Peyer's patch (tissue), 4 donors: ENCODE results near the gene SLX9. TPM values are rescaled to one million over a fixed set of nuclear protein-coding genes. Genes with fewer than 3 reads are reported as not detected.
A peak's percentile ranks its signal among the peaks of the same experiment; 100 is the strongest.

Experiments
- DNase-seq, 3 donors: peaks; one replicate each; pipeline ENCODE4 v3.0.0-alpha.2; 2017 to 2019
- H3K27ac ChIP-seq, 4 donors: fragments of 200-600 bp; sonication (generic); one replicate each; pipeline ENCODE4 v1.5.1; 2016 to 2019
- H3K27me3 ChIP-seq, 2 donors: fragments of 200-600 bp; sonication (generic); one replicate each; pipeline ENCODE4 v1.5.1; 2019
- H3K36me3 ChIP-seq, 3 donors: fragments of 200-600 bp; sonication (generic); one replicate each; pipeline ENCODE4 v1.5.1; 2016 to 2019
- H3K4me1 ChIP-seq, 4 donors: fragments of 200-600 bp; sonication (generic); one replicate each; pipeline ENCODE4 v1.5.1; 2016 to 2019
- H3K4me3 ChIP-seq, 4 donors: fragments of 200-600 bp; sonication (generic); 1 replicate in 3 of 4; 2 replicates in 1 of 4; pipeline ENCODE4 v1.5.1; 2016 to 2019; ENCODE audit warnings: mild to moderate bottlenecking in 1 of 4
- H3K9me3 ChIP-seq, 4 donors: fragments of 200-600 bp; sonication (generic); one replicate each; pipeline ENCODE4 v1.5.1; 2016 to 2019; ENCODE audit warnings: mild to moderate bottlenecking in 1 of 4
- POLR2A ChIP-seq, 2 donors: fragments of 450-650 bp; IDR thresholded peaks; one replicate each; pipeline ENCODE4 v1.5.1; 2017; ENCODE audit warnings: antibody characterized with exemption in 2 of 2, mild to moderate bottlenecking in 2 of 2, moderate library complexity in 2 of 2
- total RNA-seq, 4 donors: library from RNA; depleted of rRNA; stranded (reverse); fragments of >200 nt; gene quantifications; one replicate each; pipeline ENCODE4 v1.1.0, GENCODE V29; 2016
- TF ChIP-seq, protein P1 (sequence below), 6 experiments: fragments of 450-650 bp in 4 of 6; fragments of 200-600 bp in 2 of 6; sonication (generic) in 1 of 6; IDR thresholded peaks; one replicate each; pipeline ENCODE4 v1.5.1; 2017 to 2019; ENCODE audit warnings: antibody characterized with exemption in 6 of 6, mild to moderate bottlenecking in 3 of 6, moderate library complexity in 1 of 6

The SLX9 gene
- total RNA-seq, 4 donors from 2014 or later: 7.8 to 10.5 (median 10.0) TPM; not detected in 1

DNA sequence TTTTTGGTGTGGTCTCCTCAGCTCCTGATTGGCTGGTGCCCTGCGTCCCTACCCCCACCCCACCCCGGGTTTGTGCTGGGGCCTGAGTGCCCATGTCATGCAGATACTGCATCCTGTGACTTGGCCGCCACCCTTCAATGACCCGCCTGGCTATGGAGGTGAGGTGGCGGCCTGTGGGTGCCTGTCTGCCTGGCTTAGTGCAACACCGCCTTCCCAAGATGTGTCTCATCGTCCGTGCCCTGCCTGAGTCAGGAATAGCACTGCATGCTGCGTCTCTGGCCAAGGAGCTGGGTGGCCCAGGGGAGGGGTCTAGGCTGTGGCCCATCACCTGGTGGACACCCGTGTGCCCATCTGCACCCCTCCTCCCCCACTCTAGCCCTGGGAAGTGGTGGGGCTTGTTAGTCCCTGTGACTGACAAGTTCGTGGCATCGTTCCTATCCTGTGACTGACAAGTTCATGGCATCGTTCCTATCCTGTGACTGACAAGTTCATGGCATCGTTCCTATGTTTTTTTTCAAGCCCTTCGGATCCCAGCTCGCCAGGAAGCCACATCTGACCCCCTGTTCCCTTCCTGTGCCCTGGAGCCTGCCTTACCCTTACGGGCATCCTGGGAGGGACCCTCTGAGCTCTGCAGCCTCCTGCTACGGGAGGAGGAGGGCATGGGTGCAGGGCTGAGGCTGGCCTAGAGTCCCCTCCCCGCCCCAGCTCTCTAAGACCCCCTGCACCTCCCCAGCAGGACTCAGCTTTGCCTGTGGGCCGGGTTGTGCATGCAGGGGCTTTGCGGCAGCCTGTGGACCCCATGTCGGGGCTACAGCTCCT, 7.5 kb downstream of the SLX9 start:
- peaks cover 0 to 28% (median 0%) of the 10 kb centered on the region in 3 donors for H3K36me3 ChIP-seq
- no peak overlapping the region for H3K27ac ChIP-seq
- no peak for DNase-seq
- H3K4me1 ChIP-seq: peaks cover 0 to 13% (median 6%) of the 10 kb centered on the region in 4 donors
- H3K4me3 ChIP-seq: no peak overlapping the region
- TF ChIP-seq POLR2A (IDR thresholded peaks at IDR 0.05): no peak
- TF ChIP-seq, protein P1, sequence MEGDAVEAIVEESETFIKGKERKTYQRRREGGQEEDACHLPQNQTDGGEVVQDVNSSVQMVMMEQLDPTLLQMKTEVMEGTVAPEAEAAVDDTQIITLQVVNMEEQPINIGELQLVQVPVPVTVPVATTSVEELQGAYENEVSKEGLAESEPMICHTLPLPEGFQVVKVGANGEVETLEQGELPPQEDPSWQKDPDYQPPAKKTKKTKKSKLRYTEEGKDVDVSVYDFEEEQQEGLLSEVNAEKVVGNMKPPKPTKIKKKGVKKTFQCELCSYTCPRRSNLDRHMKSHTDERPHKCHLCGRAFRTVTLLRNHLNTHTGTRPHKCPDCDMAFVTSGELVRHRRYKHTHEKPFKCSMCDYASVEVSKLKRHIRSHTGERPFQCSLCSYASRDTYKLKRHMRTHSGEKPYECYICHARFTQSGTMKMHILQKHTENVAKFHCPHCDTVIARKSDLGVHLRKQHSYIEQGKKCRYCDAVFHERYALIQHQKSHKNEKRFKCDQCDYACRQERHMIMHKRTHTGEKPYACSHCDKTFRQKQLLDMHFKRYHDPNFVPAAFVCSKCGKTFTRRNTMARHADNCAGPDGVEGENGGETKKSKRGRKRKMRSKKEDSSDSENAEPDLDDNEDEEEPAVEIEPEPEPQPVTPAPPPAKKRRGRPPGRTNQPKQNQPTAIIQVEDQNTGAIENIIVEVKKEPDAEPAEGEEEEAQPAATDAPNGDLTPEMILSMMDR (IDR thresholded peaks at IDR 0.05): no peak
- no peaks in the 10 kb centered on the region for H3K9me3 ChIP-seq
- H3K27me3 ChIP-seq: no peaks in the 10 kb centered on the region

DNA sequence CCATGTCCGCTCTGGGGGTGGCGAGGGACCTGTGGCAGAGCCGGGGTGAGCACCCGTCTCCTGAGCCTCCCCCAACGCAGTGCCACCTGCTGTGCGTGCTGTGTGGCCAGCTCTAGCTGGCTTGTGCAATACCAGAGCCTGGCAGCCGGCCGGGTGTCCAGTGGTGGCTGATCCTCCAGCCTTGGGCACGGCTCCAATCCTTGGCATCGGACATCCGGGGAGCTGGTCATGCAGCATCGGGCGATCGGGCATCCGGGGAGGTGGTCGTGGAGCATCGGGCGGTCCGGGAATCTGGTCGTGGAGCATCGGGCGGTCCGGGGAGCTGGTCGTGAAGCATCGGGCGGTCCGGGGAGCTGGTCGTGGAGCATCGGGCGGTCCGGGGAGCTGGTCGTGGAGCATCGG, 8.1 kb downstream of the SLX9 start:
- TF ChIP-seq, protein P1 (IDR thresholded peaks at IDR 0.05): no peak
- no peak for TF ChIP-seq POLR2A (IDR thresholded peaks at IDR 0.05)
- H3K4me1 ChIP-seq: peaks cover 0 to 11% (median 5%) of the 10 kb centered on the region in 4 donors
- H3K36me3 ChIP-seq: peaks cover 0 to 28% (median 0%) of the 10 kb centered on the region in 3 donors
- no peaks in the 10 kb centered on the region for H3K9me3 ChIP-seq
- DNase-seq: no peak
- no peaks in the 10 kb centered on the region for H3K27me3 ChIP-seq
- no peak overlapping the region for H3K4me3 ChIP-seq
- H3K27ac ChIP-seq: no peak overlapping the region

DNA sequence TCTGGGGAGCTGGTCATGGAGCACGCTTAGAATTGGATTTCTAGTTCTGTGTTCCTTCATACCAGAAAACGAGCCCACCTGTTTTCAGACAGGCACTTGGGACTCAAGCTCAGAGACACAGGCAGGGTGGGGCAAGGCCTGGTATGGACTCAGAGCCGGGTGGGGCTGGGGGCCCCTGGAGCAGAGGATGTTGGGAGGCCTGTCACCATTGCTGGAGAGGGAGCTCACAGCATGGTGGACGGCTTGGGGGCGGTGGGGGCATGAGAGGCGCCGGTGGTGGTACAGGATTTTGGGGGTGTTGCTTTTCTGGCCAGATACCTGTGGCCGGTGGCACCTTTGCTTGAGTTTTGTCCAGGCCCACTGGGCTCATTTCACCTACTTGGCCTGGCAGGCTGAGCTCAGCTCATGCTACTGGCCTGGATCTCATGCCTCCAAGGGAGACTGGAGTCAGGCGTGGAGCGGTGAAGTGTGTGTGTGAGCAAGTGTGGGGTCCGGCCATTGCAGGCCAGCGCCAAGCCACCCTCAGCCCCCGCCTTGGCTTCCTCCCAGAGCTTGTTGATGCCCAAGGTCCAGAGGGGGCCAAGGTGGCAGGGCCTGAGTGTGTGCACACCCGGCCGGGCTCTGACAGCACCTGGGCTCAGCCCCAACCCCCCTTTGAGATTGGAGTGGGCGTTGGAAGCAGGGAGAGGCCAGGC, 8.7 kb downstream of the SLX9 start:
- no peak for DNase-seq
- Histone ChIP-seq H3K27ac (no peak overlapping the region), H3K27me3 (no peaks in the 10 kb centered on the region), H3K36me3 (peaks cover 0 to 28% (median 0%) of the 10 kb centered on the region in 3 donors), H3K4me3 (no peak overlapping the region), H3K4me1 (peaks cover 0 to 11% (median 5%) of the 10 kb centered on the region in 4 donors), H3K9me3 (no peaks in the 10 kb centered on the region)
- TF ChIP-seq, protein P1 (IDR thresholded peaks at IDR 0.05): no peak
- TF ChIP-seq POLR2A (IDR thresholded peaks at IDR 0.05): no peak

DNA sequence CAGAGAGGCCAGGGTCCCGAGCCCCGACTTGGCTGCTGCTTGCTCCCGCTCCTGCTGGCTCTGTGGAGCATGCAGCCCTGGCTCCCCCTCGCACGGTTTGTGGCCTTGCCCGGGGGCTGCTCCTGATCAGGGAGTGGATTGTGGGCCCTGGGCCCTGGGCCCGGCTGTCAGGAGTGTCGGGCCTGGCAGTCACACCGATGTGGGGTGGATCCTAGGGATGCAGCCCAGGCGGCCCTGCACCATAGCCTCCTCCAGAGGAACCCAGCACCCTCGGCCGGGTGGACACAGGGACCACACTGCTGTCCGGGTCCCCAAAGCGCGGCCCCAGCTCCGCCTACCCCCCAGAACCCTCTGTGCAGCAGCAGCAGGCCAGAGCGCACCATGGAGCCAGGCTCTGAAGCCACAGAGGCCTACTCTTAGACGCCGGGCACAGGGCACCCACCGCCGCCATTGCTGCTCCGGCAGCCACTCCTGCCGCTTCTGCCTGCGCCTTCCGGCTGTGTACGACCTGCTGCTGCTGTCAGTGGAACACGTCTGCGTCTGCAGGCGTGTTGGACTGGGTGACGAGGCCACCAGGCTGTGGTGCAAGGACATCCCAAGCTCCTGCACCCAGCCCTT, 9.4 kb downstream of the SLX9 start:
- Histone ChIP-seq H3K27me3 (no peaks in the 10 kb centered on the region), H3K4me3 (no peak overlapping the region), H3K9me3 (no peaks in the 10 kb centered on the region), H3K27ac (peak overlapping the region in 1 of 4 donors; percentile 25), H3K4me1 (peaks cover 0 to 11% (median 5%) of the 10 kb centered on the region in 4 donors), H3K36me3 (peaks cover 0 to 22% (median 0%) of the 10 kb centered on the region in 3 donors)
- TF ChIP-seq, protein P1 (IDR thresholded peaks at IDR 0.05): no peak
- no peak for TF ChIP-seq POLR2A (IDR thresholded peaks at IDR 0.05)
- DNase-seq: no peak

DNA sequence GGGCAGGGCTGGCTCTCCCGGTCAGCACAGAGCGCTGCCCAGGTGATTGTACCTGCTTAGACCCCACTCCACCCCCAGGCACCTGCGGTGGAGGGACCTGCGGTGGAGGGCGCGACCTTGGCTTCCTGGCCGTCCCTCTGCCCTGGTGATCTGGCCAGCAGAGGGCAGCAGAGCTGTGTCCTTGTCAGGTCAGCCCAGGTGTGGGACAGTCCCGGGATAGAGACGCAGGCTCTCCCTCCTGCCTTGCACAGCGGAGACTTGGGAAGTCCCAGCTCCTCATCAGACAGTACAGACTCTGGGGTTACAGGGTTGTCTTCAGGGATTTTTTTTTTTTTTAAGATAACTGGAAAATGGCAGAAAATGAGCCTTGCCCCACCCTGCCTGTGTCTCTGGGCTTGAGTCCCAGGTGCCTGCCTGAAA, 10.0 kb downstream of the SLX9 start:
- Histone ChIP-seq H3K27ac (peak overlapping the region in 1 of 4 donors; percentile 25), H3K27me3 (no peaks in the 10 kb centered on the region), H3K9me3 (no peaks in the 10 kb centered on the region), H3K36me3 (peaks cover 0 to 22% (median 0%) of the 10 kb centered on the region in 3 donors), H3K4me1 (peaks cover 0 to 11% (median 5%) of the 10 kb centered on the region in 4 donors), H3K4me3 (no peak overlapping the region)
- DNase-seq: peak; percentile 88 to 95 (median 90)
- TF ChIP-seq, protein P1 (IDR thresholded peaks at IDR 0.05): peak; percentile 77 to 92 (median 90)
- TF ChIP-seq POLR2A (IDR thresholded peaks at IDR 0.05): no peak
